GM12878 (cell line): ENCODE measurements around the gene CHID1. TPM values are rescaled to one million over a fixed set of nuclear protein-coding genes. Genes with fewer than 3 reads are reported as not detected.

Source experiments
- ATAC-seq: fragments of 200-7000 bp; cut with Tn5 transposase; 3 replicates; pipeline ENCODE4 v1.9.1; 2020; ENCODE audit warnings: mild to moderate bottlenecking, moderate library complexity
- BruUV-seq: library from RNA; stranded (reverse); fragments of 400-500 nt; replicated peaks from 2 replicates; lab custom pipeline; 2021; lab: Mats Ljungman, UMichigan
- CTCF ChIA-PET: fragments of 300-600 bp; sonication (Branson Sonifier 250); formaldehyde crosslinking; extraction: SDS; loops from one replicate; lab custom pipeline; 2021; ENCODE audit warnings: inconsistent platforms; lab: Yijun Ruan, JAX
- POLR2A ChIA-PET: fragments of 350-600 bp; formaldehyde crosslinking; extraction: SDS; loops from one replicate; lab custom pipeline; 2021; ENCODE audit warnings: inconsistent platforms; lab: Charles Lee
- RAD21 ChIA-PET: fragments of 300-600 bp; sonication (Branson Sonifier 250); formaldehyde crosslinking; loops from one replicate; lab custom pipeline; 2023; ENCODE audit warnings: antibody characterized with exemption; ENCODE audit not compliant: unreplicated experiment; lab: Charles Lee
- SMC1A ChIA-PET: fragments of 300-600 bp; sonication (Branson Sonifier 250); formaldehyde crosslinking; loops from one replicate; lab custom pipeline; 2023; ENCODE audit not compliant: unreplicated experiment, uncharacterized antibody; lab: Charles Lee
- DNase-seq: peaks from one replicate; pipeline ENCODE4 v3.0.0-alpha.2; 2011; ENCODE audit warnings: low read depth, low spot score
- FAIRE-seq: peaks from 3 replicates; lab custom pipeline; 2011; peaks lifted over from hg19 to GRCh38; lab: Jason Lieb, UNC
- H2AFZ ChIP-seq: 2 replicates; pipeline ENCODE4 v1.6.0; 2011; ENCODE audit warnings: low read depth, low read length, control low read depth; ENCODE audit not compliant: control insufficient read depth
- H3K27ac ChIP-seq: 2 replicates; pipeline ENCODE4 v1.5.1; 2011; ENCODE audit warnings: control low read depth; ENCODE audit not compliant: control insufficient read depth, insufficient read depth
- H3K27me3 ChIP-seq, 2 experiments: replicated peaks in 1 of 2; 2 replicates each; pipeline versions ENCODE4 v1.6.0 to v1.6.1; 2011; ENCODE audit warnings: low read length in 1 of 2; ENCODE audit not compliant: control insufficient read depth in 2 of 2, insufficient read depth in 2 of 2
- H3K36me3 ChIP-seq, 2 experiments: 2 replicates each; pipeline ENCODE4 v1.5.1; 2011; ENCODE audit warnings: low read length in 1 of 2; ENCODE audit not compliant: control insufficient read depth in 2 of 2, insufficient read depth in 2 of 2
- H3K4me1 ChIP-seq: 2 replicates; pipeline ENCODE4 v1.6.1; 2011; ENCODE audit warnings: mild to moderate bottlenecking, low read length, moderate library complexity, mixed read lengths; ENCODE audit not compliant: control insufficient read depth, insufficient read depth
- H3K4me2 ChIP-seq: 2 replicates; pipeline ENCODE4 v1.6.0; 2011; ENCODE audit warnings: control low read depth; ENCODE audit not compliant: control insufficient read depth, insufficient read depth
- H3K4me3 ChIP-seq: fragments of 200-600 bp; sonication (generic); 2 replicates; pipeline ENCODE4 v1.5.1; 2016
- H3K79me2 ChIP-seq: 2 replicates; pipeline ENCODE4 v1.6.0; 2011; ENCODE audit warnings: low read length; ENCODE audit not compliant: control insufficient read depth, insufficient read depth
- H3K9ac ChIP-seq: 2 replicates; pipeline ENCODE4 v1.8.0; 2011; ENCODE audit warnings: low read length, control low read depth, mixed read lengths; ENCODE audit not compliant: control insufficient read depth, insufficient read depth
- H3K9me3 ChIP-seq: replicated peaks from 3 replicates; pipeline ENCODE4 v1.5.1; 2011; ENCODE audit warnings: mild to moderate bottlenecking, low read length; ENCODE audit not compliant: control insufficient read depth, insufficient read depth
- H4K20me1 ChIP-seq: 2 replicates; pipeline ENCODE4 v1.6.0; 2011; ENCODE audit not compliant: control insufficient read depth, insufficient read depth
- BACH1 ChIP-seq: fragments of 450-650 bp; IDR thresholded peaks from 2 replicates; pipeline ENCODE4 v1.6.1; 2017; ENCODE audit warnings: mild to moderate bottlenecking, borderline replicate concordance
- CREB1 ChIP-seq: IDR thresholded peaks from 2 replicates; pipeline ENCODE4 v1.6.1; 2012; ENCODE audit warnings: low read depth, mild to moderate bottlenecking, inconsistent platforms
- EED ChIP-seq: sonication (generic); IDR thresholded peaks from 2 replicates; pipeline ENCODE4 v1.6.1; 2016; ENCODE audit warnings: antibody characterized with exemption, low read depth
- IKZF1 ChIP-seq: fragments of 450-650 bp; conservative IDR thresholded peaks from 2 replicates; pipeline ENCODE4 v1.6.1; 2017; ENCODE audit warnings: antibody characterized with exemption, mild to moderate bottlenecking
- NBN ChIP-seq: fragments of 450-650 bp; IDR thresholded peaks from 2 replicates; pipeline ENCODE4 v1.6.1; 2016
- NRF1 ChIP-seq: conservative IDR thresholded peaks from 2 replicates; pipeline ENCODE4 v1.6.1; 2011; ENCODE audit warnings: mild to moderate bottlenecking, low read depth, low read length, improper control_type of control experiment
- RB1 ChIP-seq: fragments of 450-650 bp; formaldehyde crosslinking; IDR thresholded peaks from 2 replicates; pipeline ENCODE4 v1.6.1; 2017; ENCODE audit warnings: mild to moderate bottlenecking, borderline replicate concordance
- RUNX3 ChIP-seq: IDR thresholded peaks from 2 replicates; pipeline ENCODE4 v1.6.1; 2012; ENCODE audit warnings: low read length, inconsistent platforms
- SIX5 ChIP-seq: IDR thresholded peaks from 2 replicates; pipeline ENCODE4 v1.6.1; 2011; ENCODE audit warnings: mild to moderate bottlenecking, low read depth, low read length, moderate library complexity; ENCODE audit not compliant: severe bottlenecking
- STAT1 ChIP-seq: fragments of 450-650 bp; conservative IDR thresholded peaks from 2 replicates; pipeline ENCODE4 v1.6.1; 2014; ENCODE audit warnings: antibody characterized with exemption, mild to moderate bottlenecking
- ZNF207 ChIP-seq: fragments of 450-650 bp; IDR thresholded peaks from 2 replicates; pipeline ENCODE4 v1.6.1; 2014; ENCODE audit warnings: antibody characterized with exemption, mild to moderate bottlenecking, borderline replicate concordance
- WGBS: methylation state at CpG from one replicate; pipeline ENCODE4 v1.1.6; 2016; ENCODE audit warnings: low lambda C conversion rate; ENCODE audit not compliant: insufficient replicate concordance, insufficient coverage; ENCODE audit errors: missing lambda C conversion rate; 5-methylcytosine and 5-hydroxymethylcytosine counted together
- in situ Hi-C: fragments of 300-500 bp; cut with MboI; formaldehyde crosslinking; loops from 9 replicates; pipeline ENCODE4 v1.14.3; 2018; ENCODE audit warnings: mixed read lengths
- intact Hi-C: fragments of 100-400 bp; cut with micrococcal nuclease; formaldehyde crosslinking; loops from one replicate; pipeline ENCODE4 v1.14.2; 2022; ENCODE audit not compliant: unreplicated experiment
- polyA plus RNA-seq, 11 experiments: library from polyadenylated mRNA; depleted of rRNA in 4 of 11; unstranded in 6 of 11; stranded (reverse) in 5 of 11; fragments of >200 nt; fragmentation: Nextera tagmentation in 4 of 11; fragmentation: Illumina TruSeq in 1 of 11; extraction: Ambion mirVana in 4 of 11; extraction: Trizol in 1 of 11; gene quantifications; 1 replicate in 1 of 11; 2 replicates in 10 of 11; pipeline versions ENCODE4 v1.2.1 to v1.2.3, GENCODE V29; 2011 to 2016; ENCODE audit warnings: inconsistent platforms in 2 of 11, missing spikeins in 2 of 11, low read depth in 1 of 11
- total RNA-seq, 4 experiments: library from RNA; depleted of rRNA in 3 of 4; stranded (reverse); fragments of >200 nt in 3 of 4; fragmentation: Illumina TruSeq in 1 of 4; extraction: Trizol in 1 of 4; gene quantifications; 2 replicates each; pipeline versions ENCODE4 v1.2.1 to v1.2.3, GENCODE V29; 2013 to 2021
- TF ChIP-seq, protein P1 (sequence below): fragments of 450-650 bp; IDR thresholded peaks from 2 replicates; pipeline ENCODE4 v1.6.1; 2018; ENCODE audit warnings: mild to moderate bottlenecking, low read depth, moderate library complexity; ENCODE audit not compliant: partially characterized antibody
- TF ChIP-seq, protein P2 (sequence below): IDR thresholded peaks from 2 replicates; pipeline ENCODE4 v1.6.1; 2011; ENCODE audit warnings: low read depth, low read length, improper control_type of control experiment, borderline replicate concordance
- TF ChIP-seq, protein P3 (sequence below): fragments of 450-650 bp; IDR thresholded peaks from 2 replicates; pipeline ENCODE4 v1.6.1; 2017; ENCODE audit warnings: low read depth, mild to moderate bottlenecking, moderate library complexity
- TF ChIP-seq, protein P4 (sequence below): IDR thresholded peaks from 2 replicates; pipeline ENCODE4 v1.6.1; 2011; ENCODE audit warnings: low read depth, mild to moderate bottlenecking, low read length, moderate library complexity, borderline replicate concordance; ENCODE audit errors: extremely low read depth
- TF ChIP-seq, protein P5 (sequence below): fragments of 450-650 bp; IDR thresholded peaks from 2 replicates; pipeline ENCODE4 v1.6.1; 2014; ENCODE audit warnings: mild to moderate bottlenecking

CHID1 gene
- total and polyA plus RNA-seq, 10 of the 15 experiments (the other 5 are each of a cell fraction or from before 2014, with no cell fraction given): 4.8 to 75.2 (median 30.1) TPM

DNA sequence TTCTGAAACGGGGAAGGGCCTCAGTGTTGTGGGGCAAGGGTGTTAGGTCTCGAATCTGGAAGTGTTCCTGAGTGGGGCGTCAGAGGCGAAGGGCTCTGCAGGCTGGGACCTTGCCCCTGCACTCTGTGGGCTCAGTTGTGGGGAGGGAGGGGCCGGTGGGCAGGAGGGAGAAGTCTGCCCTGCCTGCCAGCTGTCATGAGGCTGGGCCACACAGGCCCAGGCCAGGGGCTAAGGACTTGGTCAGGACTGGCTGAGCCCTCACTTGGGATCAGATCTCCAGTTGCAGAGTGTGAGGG is 82.8 kb downstream of the CHID1 start, which contains the start of gene CRACR2B (continued):
- no peak for TF ChIP-seq IKZF1
- TF ChIP-seq SIX5: no peak
- no peak for TF ChIP-seq RB1
- TF ChIP-seq CREB1: no peak
- TF ChIP-seq BACH1: no peak

DNA sequence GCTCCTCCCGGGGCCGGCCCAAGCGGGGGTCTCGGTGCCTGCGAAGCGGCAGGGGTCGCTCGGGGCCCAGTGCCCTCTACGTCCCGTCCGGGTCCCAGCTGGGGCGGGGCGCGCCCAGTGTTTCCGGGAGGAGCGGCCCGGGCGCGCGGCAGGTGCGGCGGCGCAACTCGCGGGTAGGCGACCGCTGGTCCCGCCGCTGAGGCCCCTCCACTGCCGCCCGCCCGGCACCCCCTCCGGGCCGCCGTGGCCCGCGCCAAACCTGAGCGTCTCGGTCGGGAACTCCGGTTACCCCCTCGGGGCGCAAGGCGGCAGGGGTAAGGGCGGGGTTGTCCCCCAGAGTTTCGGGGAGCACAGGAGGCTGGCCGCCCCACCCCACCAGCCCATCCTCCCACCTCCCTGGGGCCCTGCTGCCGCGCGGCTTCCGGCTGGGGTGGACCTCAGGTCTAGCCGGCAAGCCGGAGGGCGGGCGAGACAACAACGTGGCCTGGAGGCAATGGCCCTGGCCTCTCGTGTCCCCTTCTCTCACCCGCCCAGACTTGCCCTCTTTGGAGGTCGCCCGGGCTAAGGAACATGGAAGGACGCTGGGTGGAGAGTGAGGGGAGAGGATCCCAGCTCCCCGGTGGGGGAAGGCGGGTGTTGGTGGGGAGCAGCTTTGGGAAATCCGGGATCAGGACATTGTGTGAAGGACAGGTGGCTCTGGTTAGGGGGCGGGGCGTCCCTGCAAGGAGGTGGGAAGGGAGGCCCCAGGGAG is 83.3 kb downstream of the CHID1 start:
- in situ Hi-C loops: no loop called here
- H4K20me1 ChIP-seq: no peaks in the 10 kb centered on the region
- H3K4me2 ChIP-seq: peak overlapping the region; percentile 100
- intact Hi-C loops: no loop called here
- peak overlapping the region; percentile 75 for H3K27ac ChIP-seq
- POLR2A ChIA-PET: interaction anchor here (1.2 to 5.2 kb wide), 2 partner anchors 8 to 13 kb away, joined by 3 to 33 read pairs; partner anchors contain the start of gene PNPLA2
- FAIRE-seq: no peak
- CTCF ChIA-PET: no interaction called here
- no peak for DNase-seq
- peak overlapping the region; percentile 93 for H3K4me3 ChIP-seq
- RAD21 ChIA-PET: no interaction called here
- peak; percentile 66 for ATAC-seq
- peak overlapping the region; percentile 77 for H3K9ac ChIP-seq
- WGBS: under 1% methylated on average over 54 of the region's 66 CpGs
- H3K4me1 ChIP-seq: peaks cover 34% of the 10 kb centered on the region
- H2AFZ ChIP-seq: peak overlapping the region; percentile 73
- H3K36me3 ChIP-seq: no peaks in the 10 kb centered on the region; a peak in 2 of 4 replicates
- H3K9me3 ChIP-seq: no peaks in the 10 kb centered on the region
- H3K27me3 ChIP-seq: no peaks in the 10 kb centered on the region; a peak in 3 of 4 replicates
- BruUV-seq: no TSS peak
- H3K79me2 ChIP-seq: no peaks in the 10 kb centered on the region
- SMC1A ChIA-PET: interaction anchor here (0.5 kb wide), 1 partner anchor 177 kb away, joined by 3 read pairs; no protein-coding TSS in a partner anchor
- TF ChIP-seq, protein P1, sequence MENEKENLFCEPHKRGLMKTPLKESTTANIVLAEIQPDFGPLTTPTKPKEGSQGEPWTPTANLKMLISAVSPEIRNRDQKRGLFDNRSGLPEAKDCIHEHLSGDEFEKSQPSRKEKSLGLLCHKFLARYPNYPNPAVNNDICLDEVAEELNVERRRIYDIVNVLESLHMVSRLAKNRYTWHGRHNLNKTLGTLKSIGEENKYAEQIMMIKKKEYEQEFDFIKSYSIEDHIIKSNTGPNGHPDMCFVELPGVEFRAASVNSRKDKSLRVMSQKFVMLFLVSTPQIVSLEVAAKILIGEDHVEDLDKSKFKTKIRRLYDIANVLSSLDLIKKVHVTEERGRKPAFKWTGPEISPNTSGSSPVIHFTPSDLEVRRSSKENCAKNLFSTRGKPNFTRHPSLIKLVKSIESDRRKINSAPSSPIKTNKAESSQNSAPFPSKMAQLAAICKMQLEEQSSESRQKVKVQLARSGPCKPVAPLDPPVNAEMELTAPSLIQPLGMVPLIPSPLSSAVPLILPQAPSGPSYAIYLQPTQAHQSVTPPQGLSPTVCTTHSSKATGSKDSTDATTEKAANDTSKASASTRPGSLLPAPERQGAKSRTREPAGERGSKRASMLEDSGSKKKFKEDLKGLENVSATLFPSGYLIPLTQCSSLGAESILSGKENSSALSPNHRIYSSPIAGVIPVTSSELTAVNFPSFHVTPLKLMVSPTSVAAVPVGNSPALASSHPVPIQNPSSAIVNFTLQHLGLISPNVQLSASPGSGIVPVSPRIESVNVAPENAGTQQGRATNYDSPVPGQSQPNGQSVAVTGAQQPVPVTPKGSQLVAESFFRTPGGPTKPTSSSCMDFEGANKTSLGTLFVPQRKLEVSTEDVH: no peak
- TF ChIP-seq, protein P2, sequence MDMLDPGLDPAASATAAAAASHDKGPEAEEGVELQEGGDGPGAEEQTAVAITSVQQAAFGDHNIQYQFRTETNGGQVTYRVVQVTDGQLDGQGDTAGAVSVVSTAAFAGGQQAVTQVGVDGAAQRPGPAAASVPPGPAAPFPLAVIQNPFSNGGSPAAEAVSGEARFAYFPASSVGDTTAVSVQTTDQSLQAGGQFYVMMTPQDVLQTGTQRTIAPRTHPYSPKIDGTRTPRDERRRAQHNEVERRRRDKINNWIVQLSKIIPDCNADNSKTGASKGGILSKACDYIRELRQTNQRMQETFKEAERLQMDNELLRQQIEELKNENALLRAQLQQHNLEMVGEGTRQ: no peak
- TF ChIP-seq NBN (0 out of 2 replicates have a peak, but pooled peaks have one; percentile 37), RUNX3 (no peak), STAT1 (no peak), NRF1 (no peak), EED (peak; percentile 24; the same call in 1 of the 2 replicates), ZNF207 (0 out of 2 replicates have a peak, but pooled peaks have one; percentile 52)
- TF ChIP-seq, protein P3, sequence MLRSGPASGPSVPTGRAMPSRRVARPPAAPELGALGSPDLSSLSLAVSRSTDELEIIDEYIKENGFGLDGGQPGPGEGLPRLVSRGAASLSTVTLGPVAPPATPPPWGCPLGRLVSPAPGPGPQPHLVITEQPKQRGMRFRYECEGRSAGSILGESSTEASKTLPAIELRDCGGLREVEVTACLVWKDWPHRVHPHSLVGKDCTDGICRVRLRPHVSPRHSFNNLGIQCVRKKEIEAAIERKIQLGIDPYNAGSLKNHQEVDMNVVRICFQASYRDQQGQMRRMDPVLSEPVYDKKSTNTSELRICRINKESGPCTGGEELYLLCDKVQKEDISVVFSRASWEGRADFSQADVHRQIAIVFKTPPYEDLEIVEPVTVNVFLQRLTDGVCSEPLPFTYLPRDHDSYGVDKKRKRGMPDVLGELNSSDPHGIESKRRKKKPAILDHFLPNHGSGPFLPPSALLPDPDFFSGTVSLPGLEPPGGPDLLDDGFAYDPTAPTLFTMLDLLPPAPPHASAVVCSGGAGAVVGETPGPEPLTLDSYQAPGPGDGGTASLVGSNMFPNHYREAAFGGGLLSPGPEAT: peak; percentile 22; the same call in 1 of the 2 replicates
- TF ChIP-seq, protein P4, sequence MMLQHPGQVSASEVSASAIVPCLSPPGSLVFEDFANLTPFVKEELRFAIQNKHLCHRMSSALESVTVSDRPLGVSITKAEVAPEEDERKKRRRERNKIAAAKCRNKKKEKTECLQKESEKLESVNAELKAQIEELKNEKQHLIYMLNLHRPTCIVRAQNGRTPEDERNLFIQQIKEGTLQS: no peak
- TF ChIP-seq, protein P5, sequence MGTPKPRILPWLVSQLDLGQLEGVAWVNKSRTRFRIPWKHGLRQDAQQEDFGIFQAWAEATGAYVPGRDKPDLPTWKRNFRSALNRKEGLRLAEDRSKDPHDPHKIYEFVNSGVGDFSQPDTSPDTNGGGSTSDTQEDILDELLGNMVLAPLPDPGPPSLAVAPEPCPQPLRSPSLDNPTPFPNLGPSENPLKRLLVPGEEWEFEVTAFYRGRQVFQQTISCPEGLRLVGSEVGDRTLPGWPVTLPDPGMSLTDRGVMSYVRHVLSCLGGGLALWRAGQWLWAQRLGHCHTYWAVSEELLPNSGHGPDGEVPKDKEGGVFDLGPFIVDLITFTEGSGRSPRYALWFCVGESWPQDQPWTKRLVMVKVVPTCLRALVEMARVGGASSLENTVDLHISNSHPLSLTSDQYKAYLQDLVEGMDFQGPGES: no peak
